H9 (cell line): Measurements from ENCODE around the gene CSRNP2. TPM values are rescaled to one million over a fixed set of nuclear protein-coding genes. Genes with fewer than 3 reads are reported as not detected.

ENCODE experiments used
- DNase-seq: peaks from one replicate; pipeline ENCODE4 v3.0.0-alpha.2; 2017
- H2AFZ ChIP-seq: one replicate; pipeline ENCODE4 v1.6.1; 2013; ENCODE audit warnings: mild to moderate bottlenecking, low read length, control low read depth, moderate library complexity
- H2AK5ac ChIP-seq: 2 replicates; pipeline ENCODE4 v1.6.1; 2013; ENCODE audit warnings: low read length, control low read depth, mixed read lengths; ENCODE audit not compliant: insufficient read length
- H2BK120ac ChIP-seq: one replicate; pipeline ENCODE4 v1.6.1; 2013; ENCODE audit warnings: low read depth, mild to moderate bottlenecking, low read length, control low read depth, inconsistent platforms; ENCODE audit not compliant: poor library complexity, severe bottlenecking
- H2BK12ac ChIP-seq: 2 replicates; pipeline ENCODE4 v1.6.1; 2013; ENCODE audit warnings: low read length, control low read depth, mixed read lengths, low read depth; ENCODE audit not compliant: insufficient read length
- H2BK15ac ChIP-seq: 2 replicates; pipeline ENCODE4 v1.6.1; 2013; ENCODE audit warnings: low read depth, low read length, control low read depth
- H2BK20ac ChIP-seq: one replicate; pipeline ENCODE4 v1.6.1; 2013; ENCODE audit warnings: low read depth, mild to moderate bottlenecking, low read length, control low read depth, inconsistent platforms; ENCODE audit not compliant: poor library complexity, severe bottlenecking
- H2BK5ac ChIP-seq: 2 replicates; pipeline ENCODE4 v1.6.1; 2013; ENCODE audit warnings: low read length, control low read depth, mixed read lengths; ENCODE audit not compliant: insufficient read length
- H3K14ac ChIP-seq: 2 replicates; pipeline ENCODE4 v1.6.1; 2013; ENCODE audit warnings: low read length, control low read depth; ENCODE audit not compliant: insufficient read depth
- H3K18ac ChIP-seq: 2 replicates; pipeline ENCODE4 v1.6.1; 2013; ENCODE audit warnings: low read depth, mild to moderate bottlenecking, mixed read lengths, low read length, control low read depth; ENCODE audit not compliant: insufficient read length
- H3K23ac ChIP-seq: 2 replicates; pipeline ENCODE4 v1.6.1; 2013; ENCODE audit warnings: low read length, control low read depth, mixed read lengths, low read depth; ENCODE audit not compliant: insufficient read length
- H3K23me2 ChIP-seq: 2 replicates; pipeline ENCODE4 v1.6.1; 2013; ENCODE audit warnings: low read depth, mild to moderate bottlenecking, mixed read lengths, low read length, control low read depth; ENCODE audit not compliant: insufficient read length, poor library complexity, severe bottlenecking
- H3K27ac ChIP-seq: 2 replicates; pipeline ENCODE4 v1.5.1; 2013; ENCODE audit warnings: low read length, control low read depth, mixed read lengths, low read depth; ENCODE audit not compliant: insufficient read length
- H3K27me3 ChIP-seq: 2 replicates; pipeline ENCODE4 v1.6.1; 2013; ENCODE audit warnings: low read length, control low read depth, inconsistent platforms; ENCODE audit not compliant: insufficient read depth
- H3K4ac ChIP-seq: 2 replicates; pipeline ENCODE4 v1.6.1; 2013; ENCODE audit warnings: low read depth, mild to moderate bottlenecking, control low read depth, inconsistent platforms, low read length, moderate library complexity
- H3K4me1 ChIP-seq: 2 replicates; pipeline ENCODE4 v1.6.1; 2013; ENCODE audit warnings: low read length, control low read depth, inconsistent platforms; ENCODE audit not compliant: insufficient read depth
- H3K4me2 ChIP-seq: 2 replicates; pipeline ENCODE4 v1.6.1; 2013; ENCODE audit warnings: low read length, control low read depth, mixed read lengths; ENCODE audit not compliant: insufficient read length, insufficient read depth
- H3K56ac ChIP-seq: 2 replicates; pipeline ENCODE4 v1.6.1; 2013; ENCODE audit warnings: low read depth, mild to moderate bottlenecking, mixed read lengths, low read length, control low read depth; ENCODE audit not compliant: insufficient read length
- H3K79me1 ChIP-seq: 2 replicates; pipeline ENCODE4 v1.6.1; 2013; ENCODE audit warnings: low read depth, mild to moderate bottlenecking, moderate library complexity, low read length, control low read depth, inconsistent platforms; ENCODE audit not compliant: insufficient read depth, poor library complexity, severe bottlenecking
- H3K79me2 ChIP-seq: 2 replicates; pipeline ENCODE4 v1.6.1; 2013; ENCODE audit warnings: low read length, control low read depth, inconsistent platforms; ENCODE audit not compliant: insufficient read depth
- H3K9ac ChIP-seq: 2 replicates; pipeline ENCODE4 v1.6.1; 2013; ENCODE audit warnings: low read length, control low read depth, mixed read lengths; ENCODE audit not compliant: insufficient read length; ENCODE audit errors: extremely low read depth
- H3K9me3 ChIP-seq: one replicate; pipeline ENCODE4 v1.6.1; 2013; ENCODE audit warnings: low read depth, low read length, inconsistent platforms; ENCODE audit not compliant: control insufficient read depth
- H3T11ph ChIP-seq: one replicate; pipeline ENCODE4 v1.6.1; 2013; ENCODE audit warnings: mild to moderate bottlenecking, low read length, control low read depth, inconsistent platforms
- H4K20me1 ChIP-seq: one replicate; pipeline ENCODE4 v1.6.1; 2013; ENCODE audit not compliant: control insufficient read depth, insufficient read length, insufficient read depth
- H4K5ac ChIP-seq: 2 replicates; pipeline ENCODE4 v1.6.1; 2013; ENCODE audit warnings: low read depth, mild to moderate bottlenecking, mixed read lengths, low read length, control low read depth; ENCODE audit not compliant: insufficient read length
- H4K8ac ChIP-seq: replicated peaks from 2 replicates; pipeline ENCODE4 v1.6.1; 2013; ENCODE audit warnings: low read length, control low read depth, mixed read lengths, low read depth; ENCODE audit not compliant: insufficient read length
- H4K91ac ChIP-seq: 2 replicates; pipeline ENCODE4 v1.6.1; 2013; ENCODE audit warnings: low read depth, mild to moderate bottlenecking, moderate library complexity, mixed read lengths, low read length, control low read depth; ENCODE audit not compliant: insufficient read length
- H3K27ac Mint-ChIP-seq, 3 experiments: 2 replicates in 2 of 3; 3 replicates in 1 of 3; pipeline ENCODE4 v1.8.0; 2020 to 2021; ENCODE audit warnings: mixed read lengths in 3 of 3, mild to moderate bottlenecking in 1 of 3, moderate library complexity in 1 of 3
- H3K27me3 Mint-ChIP-seq: 2 replicates; pipeline ENCODE4 v1.8.0; 2021; ENCODE audit warnings: low read depth, mild to moderate bottlenecking, moderate library complexity, mixed read lengths
- H3K36me3 Mint-ChIP-seq, 3 experiments: 2 replicates in 2 of 3; 3 replicates in 1 of 3; pipeline ENCODE4 v1.8.0; 2020 to 2021; ENCODE audit warnings: low read depth in 3 of 3, mixed read lengths in 3 of 3; ENCODE audit not compliant: insufficient read depth in 1 of 3
- H3K4me1 Mint-ChIP-seq, 2 experiments: 2 replicates each; pipeline ENCODE4 v1.8.0; 2020; ENCODE audit warnings: mixed read lengths in 2 of 2
- H3K4me3 Mint-ChIP-seq, 2 experiments: 2 replicates in 1 of 2; 3 replicates in 1 of 2; pipeline ENCODE4 v1.8.0; 2020 to 2021; ENCODE audit warnings: mild to moderate bottlenecking in 2 of 2, mixed read lengths in 2 of 2, moderate library complexity in 1 of 2
- H3K9me3 Mint-ChIP-seq, 2 experiments: 2 replicates in 1 of 2; 3 replicates in 1 of 2; pipeline ENCODE4 v1.8.0; 2020; ENCODE audit warnings: mild to moderate bottlenecking in 2 of 2, mixed read lengths in 2 of 2, moderate library complexity in 1 of 2
- CTCF ChIP-seq: fragments of 200-600 bp; sonication (generic); conservative IDR thresholded peaks from 3 replicates; pipeline ENCODE4 v1.8.0; 2021; ENCODE audit warnings: antibody characterized with exemption, mild to moderate bottlenecking
- WGBS: extraction: QIAGEN DNeasy Blood & Tissue Kit; methylation state at CpG from one replicate; pipeline ENCODE4 v1.1.7; 2013; ENCODE audit warnings: missing lambda C conversion rate, low lambda C conversion rate, mixed read lengths; ENCODE audit not compliant: insufficient read length; ENCODE audit errors: extremely low coverage; 5-methylcytosine and 5-hydroxymethylcytosine counted together
- total RNA-seq: library from RNA; stranded (reverse); gene quantifications from 2 replicates; pipeline ENCODE4 v1.2.1, GENCODE V29; 2021

The CSRNP2 gene
- total RNA-seq, 1 experiment from 2014 or later: 38.6 TPM

DNA sequence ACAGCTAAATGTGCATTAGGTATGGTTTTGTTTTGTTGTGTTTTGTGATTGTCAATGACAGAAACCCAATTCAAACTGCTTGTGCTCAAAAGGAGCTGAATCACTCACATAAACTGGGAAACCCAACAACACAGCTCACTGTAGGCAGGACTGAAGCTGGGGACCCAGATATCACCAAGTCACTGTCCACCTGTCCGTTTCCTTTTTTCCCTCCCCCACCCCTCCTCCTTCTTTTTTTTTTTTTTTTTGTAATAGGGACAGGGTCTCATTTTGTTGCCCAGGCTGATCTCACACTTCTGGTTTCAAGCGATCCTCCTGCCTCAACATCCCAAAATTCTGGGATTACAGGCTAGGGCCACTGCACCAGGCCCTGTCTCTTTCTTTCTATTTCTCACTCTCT lies 50.3 kb downstream of the CSRNP2 start:
- Mint-ChIP-seq H3K9me3 (no peaks in the 10 kb centered on the region), H3K27ac (no peak overlapping the region), H3K4me1 (peaks cover 9% of the 10 kb centered on the region in 2 experiments), H3K4me3 (no peak overlapping the region), H3K36me3 (no peaks in the 10 kb centered on the region), H3K27me3 (peaks cover 4% of the 10 kb centered on the region)
- Histone ChIP-seq H4K8ac (no peak overlapping the region), H3K14ac (no peak overlapping the region), H3K23me2 (no peaks in the 10 kb centered on the region), H4K20me1 (no peaks in the 10 kb centered on the region), H3K9me3 (no peaks in the 10 kb centered on the region), H3K18ac (no peak overlapping the region), H3K27me3 (no peaks in the 10 kb centered on the region), H2BK15ac (no peak overlapping the region), H3K79me1 (no peaks in the 10 kb centered on the region), H3K79me2 (no peaks in the 10 kb centered on the region), H2BK5ac (no peak overlapping the region), H3K23ac (no peak overlapping the region), H2BK20ac (no peak overlapping the region), H3K56ac (no peak overlapping the region), H3K4me2 (no peak overlapping the region), H3K9ac (no peak overlapping the region), H2BK120ac (no peak overlapping the region), H4K91ac (no peak overlapping the region), H3T11ph (no peak overlapping the region), H3K4me1 (no peaks in the 10 kb centered on the region), H2BK12ac (no peak overlapping the region), H4K5ac (no peak overlapping the region), H2AFZ (no peak overlapping the region), H2AK5ac (no peak overlapping the region), H3K27ac (no peak overlapping the region), H3K4ac (no peak overlapping the region)
- no CpG with 5 or more reads among the region's 2 CpGs for WGBS
- DNase-seq: no peak
- no peak for TF ChIP-seq CTCF
